Ovary (tissue), 3 donors: ENCODE data around the gene FAM13C.

Experiments used
- EP300 ChIP-seq: sonication (generic); formaldehyde crosslinking; IDR thresholded peaks from one replicate; pipeline ENCODE4 v1.6.1; 2017; ENCODE audit warnings: antibody characterized with exemption
- POLR2A ChIP-seq: fragments of 450-650 bp; IDR thresholded peaks from one replicate; pipeline ENCODE4 v1.6.1; 2017; ENCODE audit warnings: antibody characterized with exemption, mild to moderate bottlenecking, moderate library complexity
- TF ChIP-seq, protein P1 (sequence below), 3 donors: fragments of 450-650 bp in 2 of 3; fragments of 200-600 bp in 1 of 3; IDR thresholded peaks; one replicate each; pipeline versions ENCODE4 v1.5.1 to v1.8.0; 2016 to 2022; ENCODE audit warnings: antibody characterized with exemption in 3 of 3, mild to moderate bottlenecking in 1 of 3
- donor health status: DM: no; HTN: no; CAD: no.

DNA sequence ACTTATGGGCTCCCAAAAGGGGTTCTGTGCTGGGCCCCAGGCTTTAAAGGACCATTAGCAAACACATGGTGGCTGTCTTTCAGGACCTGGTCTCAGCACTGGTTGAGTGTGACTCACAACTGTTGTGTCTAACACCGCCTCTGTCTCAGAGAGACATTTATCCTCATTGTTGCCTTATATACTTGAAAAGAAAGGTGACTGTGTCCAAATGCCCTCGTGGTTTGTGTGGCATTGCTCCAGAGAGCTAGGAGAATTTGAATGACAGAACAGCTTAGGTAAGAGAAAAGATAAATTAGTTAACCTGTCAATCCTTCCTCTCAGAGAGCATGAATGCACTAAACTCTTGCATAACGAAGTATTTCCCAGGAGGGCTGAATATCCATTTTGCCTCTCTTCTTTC lies 14.5 kb upstream of the FAM13C start:
- TF ChIP-seq EP300 (no peak), POLR2A (no peak)
- TF ChIP-seq, protein P1, sequence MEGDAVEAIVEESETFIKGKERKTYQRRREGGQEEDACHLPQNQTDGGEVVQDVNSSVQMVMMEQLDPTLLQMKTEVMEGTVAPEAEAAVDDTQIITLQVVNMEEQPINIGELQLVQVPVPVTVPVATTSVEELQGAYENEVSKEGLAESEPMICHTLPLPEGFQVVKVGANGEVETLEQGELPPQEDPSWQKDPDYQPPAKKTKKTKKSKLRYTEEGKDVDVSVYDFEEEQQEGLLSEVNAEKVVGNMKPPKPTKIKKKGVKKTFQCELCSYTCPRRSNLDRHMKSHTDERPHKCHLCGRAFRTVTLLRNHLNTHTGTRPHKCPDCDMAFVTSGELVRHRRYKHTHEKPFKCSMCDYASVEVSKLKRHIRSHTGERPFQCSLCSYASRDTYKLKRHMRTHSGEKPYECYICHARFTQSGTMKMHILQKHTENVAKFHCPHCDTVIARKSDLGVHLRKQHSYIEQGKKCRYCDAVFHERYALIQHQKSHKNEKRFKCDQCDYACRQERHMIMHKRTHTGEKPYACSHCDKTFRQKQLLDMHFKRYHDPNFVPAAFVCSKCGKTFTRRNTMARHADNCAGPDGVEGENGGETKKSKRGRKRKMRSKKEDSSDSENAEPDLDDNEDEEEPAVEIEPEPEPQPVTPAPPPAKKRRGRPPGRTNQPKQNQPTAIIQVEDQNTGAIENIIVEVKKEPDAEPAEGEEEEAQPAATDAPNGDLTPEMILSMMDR (IDR thresholded peaks at IDR 0.05): no peak
